HG03575 (cell line): Measurements from ENCODE around the gene CREG2.

Experiments
- ATAC-seq: cut with Tn5 transposase; IDR thresholded peaks from one replicate; pipeline ENCODE4 v1.9.1; 2021; ENCODE audit not compliant: unreplicated experiment, insufficient number of reproducible peaks, low FRiP score; ENCODE audit errors: extremely low read depth

CREG2 gene

DNA sequence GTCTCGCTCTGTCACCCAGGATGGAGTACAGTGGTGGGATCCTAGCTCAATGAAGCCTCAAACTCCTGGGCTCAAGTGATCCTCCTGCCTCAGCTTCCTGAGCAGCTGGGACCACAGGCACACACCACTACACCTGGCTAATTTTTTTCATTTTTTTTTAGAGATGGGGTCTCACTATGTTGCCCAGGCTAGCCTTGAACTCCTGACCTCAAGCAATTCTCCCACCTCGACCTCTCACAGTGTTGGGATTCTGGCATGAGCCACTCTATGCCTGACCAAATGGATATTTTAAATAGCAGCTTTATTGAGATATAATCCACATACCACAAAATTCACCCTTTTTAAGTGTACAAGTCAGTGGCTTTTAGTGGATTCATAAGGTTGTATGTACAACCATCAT lies 89.9 kb downstream of the CREG2 start:
- ATAC-seq, result no peak

GRCh38 chr2:101296371-101296770 lies 90.9 kb downstream of the CREG2 start:
- ATAC-seq, result no peak

DNA sequence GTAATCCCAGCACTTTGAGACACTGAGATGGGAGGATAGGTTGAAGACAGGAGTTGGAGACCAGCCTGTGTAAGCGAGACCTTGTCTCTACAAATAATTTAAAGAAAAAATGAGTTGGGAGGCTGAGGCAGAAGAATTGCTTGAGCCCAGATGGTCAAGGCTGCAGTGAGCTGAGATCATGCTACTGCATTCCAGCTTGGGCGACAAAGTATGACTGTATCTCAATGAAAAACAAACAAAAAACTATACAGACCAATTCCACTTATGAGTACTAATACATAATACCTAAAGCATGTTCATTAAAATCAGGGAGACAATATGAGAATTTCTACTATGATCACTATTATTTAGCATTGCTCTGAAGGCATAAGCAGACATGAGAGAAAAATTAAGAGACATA lies 91.4 kb downstream of the CREG2 start:
- no peak for ATAC-seq
